ENCODE results near the gene TCF7L2. TPM values are rescaled to one million over a fixed set of nuclear protein-coding genes. Genes with fewer than 3 reads are reported as not detected.

The TCF7L2 gene
- total and polyA plus RNA-seq, 9 of the 15 experiments (the other 6 are each of a cell fraction or from before 2014, with no cell fraction given): 0.32 to 2.8 (median 0.92) TPM

GRCh38 chr10:113060201-113061053 is 110.4 kb downstream of the TCF7L2 start (continued):
- TF ChIP-seq, protein P1, sequence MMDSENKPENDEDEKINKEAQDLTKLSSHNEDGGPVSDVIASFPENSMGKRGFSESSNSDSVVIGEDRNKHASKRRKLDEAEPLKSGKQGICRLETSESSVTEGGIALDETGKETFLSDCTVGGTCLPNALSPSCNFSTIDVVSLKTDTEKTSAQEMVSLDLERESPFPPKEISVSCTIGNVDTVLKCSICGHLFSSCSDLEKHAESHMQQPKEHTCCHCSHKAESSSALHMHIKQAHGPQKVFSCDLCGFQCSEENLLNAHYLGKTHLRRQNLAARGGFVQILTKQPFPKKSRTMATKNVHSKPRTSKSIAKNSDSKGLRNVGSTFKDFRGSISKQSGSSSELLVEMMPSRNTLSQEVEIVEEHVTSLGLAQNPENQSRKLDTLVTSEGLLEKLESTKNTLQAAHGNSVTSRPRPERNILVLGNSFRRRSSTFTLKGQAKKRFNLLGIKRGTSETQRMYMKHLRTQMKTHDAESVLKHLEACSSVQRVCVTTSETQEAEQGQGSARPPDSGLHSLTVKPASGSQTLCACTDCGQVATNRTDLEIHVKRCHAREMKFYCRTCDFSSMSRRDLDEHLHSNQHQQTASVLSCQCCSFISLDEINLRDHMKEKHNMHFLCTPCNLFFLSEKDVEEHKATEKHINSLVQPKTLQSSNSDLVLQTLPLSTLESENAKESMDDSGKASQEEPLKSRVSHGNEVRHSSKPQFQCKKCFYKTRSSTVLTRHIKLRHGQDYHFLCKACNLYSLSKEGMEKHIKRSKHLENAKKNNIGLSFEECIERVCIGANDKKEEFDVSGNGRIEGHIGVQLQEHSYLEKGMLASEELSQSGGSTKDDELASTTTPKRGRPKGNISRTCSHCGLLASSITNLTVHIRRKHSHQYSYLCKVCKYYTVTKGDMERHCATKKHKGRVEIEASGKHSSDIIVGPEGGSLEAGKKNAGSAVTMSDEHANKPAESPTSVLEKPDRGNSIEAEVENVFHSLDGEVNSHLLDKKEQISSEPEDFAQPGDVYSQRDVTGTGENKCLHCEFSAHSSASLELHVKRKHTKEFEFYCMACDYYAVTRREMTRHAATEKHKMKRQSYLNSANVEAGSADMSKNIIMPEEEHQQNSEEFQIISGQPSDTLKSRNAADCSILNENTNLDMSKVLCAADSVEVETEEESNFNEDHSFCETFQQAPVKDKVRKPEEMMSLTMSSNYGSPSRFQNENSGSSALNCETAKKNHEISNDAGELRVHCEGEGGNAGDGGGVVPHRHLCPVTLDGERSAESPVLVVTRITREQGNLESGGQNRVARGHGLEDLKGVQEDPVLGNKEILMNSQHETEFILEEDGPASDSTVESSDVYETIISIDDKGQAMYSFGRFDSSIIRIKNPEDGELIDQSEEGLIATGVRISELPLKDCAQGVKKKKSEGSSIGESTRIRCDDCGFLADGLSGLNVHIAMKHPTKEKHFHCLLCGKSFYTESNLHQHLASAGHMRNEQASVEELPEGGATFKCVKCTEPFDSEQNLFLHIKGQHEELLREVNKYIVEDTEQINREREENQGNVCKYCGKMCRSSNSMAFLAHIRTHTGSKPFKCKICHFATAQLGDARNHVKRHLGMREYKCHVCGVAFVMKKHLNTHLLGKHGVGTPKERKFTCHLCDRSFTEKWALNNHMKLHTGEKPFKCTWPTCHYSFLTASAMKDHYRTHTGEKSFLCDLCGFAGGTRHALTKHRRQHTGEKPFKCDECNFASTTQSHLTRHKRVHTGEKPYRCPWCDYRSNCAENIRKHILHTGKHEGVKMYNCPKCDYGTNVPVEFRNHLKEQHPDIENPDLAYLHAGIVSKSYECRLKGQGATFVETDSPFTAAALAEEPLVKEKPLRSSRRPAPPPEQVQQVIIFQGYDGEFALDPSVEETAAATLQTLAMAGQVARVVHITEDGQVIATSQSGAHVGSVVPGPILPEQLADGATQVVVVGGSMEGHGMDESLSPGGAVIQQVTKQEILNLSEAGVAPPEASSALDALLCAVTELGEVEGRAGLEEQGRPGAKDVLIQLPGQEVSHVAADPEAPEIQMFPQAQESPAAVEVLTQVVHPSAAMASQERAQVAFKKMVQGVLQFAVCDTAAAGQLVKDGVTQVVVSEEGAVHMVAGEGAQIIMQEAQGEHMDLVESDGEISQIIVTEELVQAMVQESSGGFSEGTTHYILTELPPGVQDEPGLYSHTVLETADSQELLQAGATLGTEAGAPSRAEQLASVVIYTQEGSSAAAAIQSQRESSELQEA (IDR thresholded peaks at IDR 0.05; ENCODE audit: low read depth): no peak
- TF ChIP-seq ZNF253 (CRISPR knock-in tag; conservative IDR thresholded peaks at IDR 0.05) (no peak), ZNF431 (CRISPR knock-in tag; IDR thresholded peaks at IDR 0.05) (no peak), MECOM (CRISPR knock-in tag; IDR thresholded peaks at IDR 0.05) (no peak), XRCC5 (IDR thresholded peaks at IDR 0.05; ENCODE audit: low read depth, low read length) (no peak), ZNF12 (CRISPR knock-in tag; IDR thresholded peaks at IDR 0.05) (no peak), SAFB2 (IDR thresholded peaks at IDR 0.05; ENCODE audit: borderline replicate concordance, low read depth, low read length, severe bottlenecking) (no peak), RBM25 (IDR thresholded peaks at IDR 0.05; ENCODE audit: low read depth, low read length, severe bottlenecking) (no peak), SMAD1 (IDR thresholded peaks at IDR 0.05; ENCODE audit: low read depth, low read length, partially characterized antibody) (no peak), HBP1 (CRISPR knock-in tag; IDR thresholded peaks at IDR 0.05) (no peak), KAT8 (IDR thresholded peaks at IDR 0.05; ENCODE audit: low read depth) (no peak), KDM2B (CRISPR knock-in tag; IDR thresholded peaks at IDR 0.05) (no peak), ZNF766 (CRISPR knock-in tag; conservative IDR thresholded peaks at IDR 0.05) (peak; percentile 90), NELFE (IDR thresholded peaks at IDR 0.05; ENCODE audit: insufficient read depth, insufficient read length) (no peak)
- TF ChIP-seq, protein P2, sequence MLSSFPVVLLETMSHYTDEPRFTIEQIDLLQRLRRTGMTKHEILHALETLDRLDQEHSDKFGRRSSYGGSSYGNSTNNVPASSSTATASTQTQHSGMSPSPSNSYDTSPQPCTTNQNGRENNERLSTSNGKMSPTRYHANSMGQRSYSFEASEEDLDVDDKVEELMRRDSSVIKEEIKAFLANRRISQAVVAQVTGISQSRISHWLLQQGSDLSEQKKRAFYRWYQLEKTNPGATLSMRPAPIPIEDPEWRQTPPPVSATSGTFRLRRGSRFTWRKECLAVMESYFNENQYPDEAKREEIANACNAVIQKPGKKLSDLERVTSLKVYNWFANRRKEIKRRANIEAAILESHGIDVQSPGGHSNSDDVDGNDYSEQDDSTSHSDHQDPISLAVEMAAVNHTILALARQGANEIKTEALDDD (IDR thresholded peaks at IDR 0.05): peak; percentile 45; the same call in 1 of the 2 replicates
- TF ChIP-seq, protein P3, sequence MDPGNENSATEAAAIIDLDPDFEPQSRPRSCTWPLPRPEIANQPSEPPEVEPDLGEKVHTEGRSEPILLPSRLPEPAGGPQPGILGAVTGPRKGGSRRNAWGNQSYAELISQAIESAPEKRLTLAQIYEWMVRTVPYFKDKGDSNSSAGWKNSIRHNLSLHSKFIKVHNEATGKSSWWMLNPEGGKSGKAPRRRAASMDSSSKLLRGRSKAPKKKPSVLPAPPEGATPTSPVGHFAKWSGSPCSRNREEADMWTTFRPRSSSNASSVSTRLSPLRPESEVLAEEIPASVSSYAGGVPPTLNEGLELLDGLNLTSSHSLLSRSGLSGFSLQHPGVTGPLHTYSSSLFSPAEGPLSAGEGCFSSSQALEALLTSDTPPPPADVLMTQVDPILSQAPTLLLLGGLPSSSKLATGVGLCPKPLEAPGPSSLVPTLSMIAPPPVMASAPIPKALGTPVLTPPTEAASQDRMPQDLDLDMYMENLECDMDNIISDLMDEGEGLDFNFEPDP (CRISPR knock-in tag; IDR thresholded peaks at IDR 0.05): no peak
